Spleen (tissue), 7 donors: Measurements from ENCODE around the gene E2F3.

Experiments
- CTCF ChIP-seq, 11 experiments: fragments of 200-600 bp in 7 of 11; fragments of 450-650 bp in 4 of 11; sonication (generic) in 4 of 11; IDR thresholded peaks in 8 of 11; conservative IDR thresholded peaks in 3 of 11; 1 replicate in 7 of 11; 2 replicates in 4 of 11; pipeline versions ENCODE4 v1.4.0 to v1.8.0; 2016 to 2021; ENCODE audit warnings: antibody characterized with exemption in 11 of 11, inconsistent platforms in 4 of 11, mild to moderate bottlenecking in 1 of 11
- POLR2A ChIP-seq, 3 donors: fragments of 450-650 bp; IDR thresholded peaks; one replicate each; pipeline ENCODE4 v1.5.1; 2017; ENCODE audit warnings: antibody characterized with exemption in 3 of 3, mild to moderate bottlenecking in 1 of 3
- POLR2AphosphoS5 ChIP-seq, 3 donors: sonication (generic); formaldehyde crosslinking; IDR thresholded peaks; one replicate each; pipeline ENCODE4 v1.5.1; 2017; ENCODE audit warnings: antibody characterized with exemption in 3 of 3
- donor health status: DM: no; HTN: no; CAD: no; lungs with moderate emphysema.
- donor health status: DM: no; HTN: no; CAD: no.
- donor health status: DM: no; HTN: no; CAD: no.

- TF ChIP-seq CTCF (IDR thresholded peaks at IDR 0.05 in 8 of 11, conservative IDR thresholded peaks at IDR 0.05 in 3 of 11) (no peak), POLR2A (IDR thresholded peaks at IDR 0.05) (no peak), POLR2AphosphoS5 (IDR thresholded peaks at IDR 0.05) (no peak)
These were observed 48.5 kb upstream of the E2F3 start for GRCh38 chr6:20353134-20353533.
